ENCODE results near the gene MED14. TPM values are rescaled to one million over a fixed set of nuclear protein-coding genes. Genes with fewer than 3 reads are reported as not detected.

MED14 gene
- total and polyA plus RNA-seq, 2 of the 8 experiments (the other 6 are each of a cell fraction or from before 2014, with no cell fraction given) = 79.7 to 117 TPM

DNA sequence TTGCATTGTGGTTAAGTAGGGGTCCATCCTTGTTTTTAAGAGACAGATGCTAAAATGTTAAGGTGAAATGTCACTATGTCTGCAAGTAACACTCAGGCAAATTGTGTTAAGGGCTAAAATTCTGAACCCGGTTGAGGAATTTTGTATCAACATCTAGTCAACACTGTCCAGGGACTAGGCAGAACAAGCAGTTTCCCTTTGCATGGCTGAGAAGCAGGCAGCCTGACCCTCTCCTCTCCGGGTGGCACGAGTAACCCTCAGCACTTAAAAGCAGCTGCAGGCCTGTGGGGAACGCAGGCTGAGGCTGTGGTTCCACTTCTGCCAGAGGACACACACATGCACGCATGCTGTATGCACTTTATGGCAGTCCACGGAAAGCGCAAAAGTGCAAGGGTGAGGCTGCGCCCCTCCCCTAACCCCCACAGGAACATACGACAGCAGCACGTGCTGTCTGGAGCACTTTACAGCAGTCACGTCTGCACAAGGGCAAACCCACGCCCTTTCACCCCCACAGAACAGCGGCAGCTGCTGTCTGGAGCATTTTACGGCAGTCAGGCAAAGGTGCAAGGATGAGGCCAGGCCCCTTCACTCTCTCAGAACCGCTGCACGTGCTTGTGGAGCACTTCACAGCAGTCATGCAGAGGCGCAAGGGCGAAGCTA lies 112.7 kb downstream of the MED14 start (continued):
- no peak for TF ChIP-seq EZH2 (IDR thresholded peaks at IDR 0.05; ENCODE audit: low read depth, low read length, severe bottlenecking)
- TF ChIP-seq SRF (IDR thresholded peaks at IDR 0.05; ENCODE audit: low read depth, low read length) = no peak
- TF ChIP-seq, protein P1, sequence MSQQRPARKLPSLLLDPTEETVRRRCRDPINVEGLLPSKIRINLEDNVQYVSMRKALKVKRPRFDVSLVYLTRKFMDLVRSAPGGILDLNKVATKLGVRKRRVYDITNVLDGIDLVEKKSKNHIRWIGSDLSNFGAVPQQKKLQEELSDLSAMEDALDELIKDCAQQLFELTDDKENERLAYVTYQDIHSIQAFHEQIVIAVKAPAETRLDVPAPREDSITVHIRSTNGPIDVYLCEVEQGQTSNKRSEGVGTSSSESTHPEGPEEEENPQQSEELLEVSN (IDR thresholded peaks at IDR 0.05) = no peak
- TF ChIP-seq RBBP5 (IDR thresholded peaks at IDR 0.05; ENCODE audit: borderline replicate concordance, low read depth, low read length) = no peak
- no peak for TF ChIP-seq TAF1 (IDR thresholded peaks at IDR 0.05; ENCODE audit: low read depth, low read length)
- TF ChIP-seq TCF12 (IDR thresholded peaks at IDR 0.05; ENCODE audit: low read depth, low read length) = no peak
- TF ChIP-seq CHD2 (IDR thresholded peaks at IDR 0.05; ENCODE audit: low read length) = no peak
- no peak for TF ChIP-seq JUN (IDR thresholded peaks at IDR 0.05; ENCODE audit: low read depth, low read length)
